Gastroesophageal sphincter (tissue), 4 donors: ENCODE results near the gene UBE2N. TPM values are rescaled to one million over a fixed set of nuclear protein-coding genes. Genes with fewer than 3 reads are reported as not detected.
A peak's percentile ranks its signal among the peaks of the same experiment; 100 is the strongest.

Source experiments
- ATAC-seq: fragments of 150-250 bp; one replicate; pipeline ENCODE4 v1.9.1; 2016; ENCODE audit warnings: mild to moderate bottlenecking, moderate library complexity
- H3K27ac ChIP-seq, 4 donors: fragments of 200-600 bp; sonication (generic) in 3 of 4; 1 replicate in 3 of 4; 2 replicates in 1 of 4; pipeline ENCODE4 v1.5.1; 2016 to 2019
- H3K27me3 ChIP-seq: fragments of 200-600 bp; sonication (generic); one replicate; pipeline ENCODE4 v1.5.1; 2019
- H3K36me3 ChIP-seq, 2 donors: fragments of 200-600 bp; sonication (generic); one replicate each; pipeline ENCODE4 v1.5.1; 2019; ENCODE audit warnings: control low read depth in 1 of 2
- H3K4me1 ChIP-seq, 3 donors: fragments of 200-600 bp; sonication (generic); 1 replicate in 2 of 3; 2 replicates in 1 of 3; pipeline ENCODE4 v1.5.1; 2016 to 2019; ENCODE audit warnings: control low read depth in 2 of 3
- H3K4me3 ChIP-seq, 2 donors: fragments of 200-600 bp; sonication (generic); one replicate each; pipeline ENCODE4 v1.5.1; 2019; ENCODE audit warnings: mild to moderate bottlenecking in 1 of 2, moderate library complexity in 1 of 2
- H3K9me3 ChIP-seq, 3 donors: fragments of 200-600 bp; sonication (generic); one replicate each; pipeline ENCODE4 v1.5.1; 2017 to 2019; ENCODE audit warnings: control low read depth in 2 of 3
- EP300 ChIP-seq: sonication (generic); formaldehyde crosslinking; IDR thresholded peaks from one replicate; pipeline ENCODE4 v1.6.1; 2017; ENCODE audit warnings: antibody characterized with exemption, mild to moderate bottlenecking
- POLR2A ChIP-seq, 2 donors: fragments of 450-650 bp; IDR thresholded peaks; one replicate each; pipeline ENCODE4 v1.6.1; 2017; ENCODE audit warnings: antibody characterized with exemption in 2 of 2, mild to moderate bottlenecking in 2 of 2, moderate library complexity in 1 of 2
- POLR2AphosphoS5 ChIP-seq: sonication (generic); formaldehyde crosslinking; IDR thresholded peaks from one replicate; pipeline ENCODE4 v1.6.1; 2017; ENCODE audit warnings: antibody characterized with exemption
- WGBS, 2 donors: methylation state at CpG; one replicate each; pipeline ENCODE4 v1.1.5; 2018; ENCODE audit warnings: low coverage in 1 of 2; 5-methylcytosine and 5-hydroxymethylcytosine counted together
- total RNA-seq, 4 donors: library from RNA; depleted of rRNA; stranded (reverse); fragments of >200 nt; gene quantifications; one replicate each; pipeline ENCODE4 v1.1.0, GENCODE V29; 2016
- TF ChIP-seq, protein P1 (sequence below), 4 experiments: fragments of 200-600 bp in 2 of 4; fragments of 450-650 bp in 2 of 4; sonication (generic) in 1 of 4; IDR thresholded peaks; one replicate each; pipeline ENCODE4 v1.5.1; 2017 to 2019; ENCODE audit warnings: antibody characterized with exemption in 4 of 4, mild to moderate bottlenecking in 2 of 4, moderate library complexity in 2 of 4

UBE2N gene
- total RNA-seq, 4 donors from 2014 or later: 44.4 to 64.2 (median 53.4) TPM

DNA sequence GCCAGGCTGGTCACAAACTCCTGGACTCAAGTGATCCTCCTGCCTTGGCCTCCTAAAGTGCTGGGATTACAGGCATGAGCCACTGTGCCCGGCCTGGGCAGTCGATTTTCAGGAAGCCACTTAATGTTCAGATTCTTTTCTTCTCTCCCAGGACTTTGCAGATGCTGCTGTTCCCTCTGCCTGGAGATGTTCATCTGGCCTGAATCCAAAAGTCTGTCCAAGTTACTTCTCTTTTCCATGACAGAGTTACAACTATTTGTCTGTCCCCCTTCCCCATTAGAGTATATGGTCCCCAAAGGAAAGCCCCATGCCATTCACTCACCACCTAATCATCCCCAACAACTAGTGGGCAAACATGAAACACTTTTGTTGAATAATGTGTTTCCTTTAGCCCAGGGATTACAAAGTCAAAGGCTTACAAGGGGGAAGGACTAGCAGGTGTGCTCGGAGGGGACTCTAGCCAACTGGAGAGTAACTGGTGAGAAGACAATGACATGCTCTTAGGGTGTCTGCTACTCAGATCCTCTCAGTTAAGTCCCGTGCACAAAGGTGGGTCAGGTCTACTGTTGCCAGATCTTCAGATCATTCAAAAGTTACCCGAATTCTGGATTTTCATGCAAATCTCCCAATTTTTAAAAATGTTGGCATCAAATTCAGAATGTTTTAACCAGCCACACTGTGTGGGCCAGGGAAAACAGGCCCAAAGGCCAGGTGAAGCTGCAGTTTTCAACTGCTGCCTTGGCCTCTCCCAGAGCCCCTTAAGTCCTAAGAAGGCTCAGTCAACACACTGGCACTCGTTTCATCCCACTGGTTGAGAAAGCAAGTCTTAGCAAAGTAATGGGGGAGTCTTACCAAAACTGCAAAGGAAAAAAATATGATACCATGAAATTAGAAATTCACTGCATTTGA lies 34.4 kb downstream of the UBE2N start:
- Histone ChIP-seq H3K36me3 (peaks cover 0 to 19% of the 10 kb centered on the region in 2 donors), H3K27ac (peak overlapping the region in 2 of 4 donors; percentile 12), H3K27me3 (no peaks in the 10 kb centered on the region), H3K9me3 (no peaks in the 10 kb centered on the region), H3K4me1 (peaks cover 0 to 46% (median 5%) of the 10 kb centered on the region in 3 donors), H3K4me3 (no peak overlapping the region)
- ATAC-seq: no peak
- TF ChIP-seq EP300: no peak
- TF ChIP-seq, protein P1, sequence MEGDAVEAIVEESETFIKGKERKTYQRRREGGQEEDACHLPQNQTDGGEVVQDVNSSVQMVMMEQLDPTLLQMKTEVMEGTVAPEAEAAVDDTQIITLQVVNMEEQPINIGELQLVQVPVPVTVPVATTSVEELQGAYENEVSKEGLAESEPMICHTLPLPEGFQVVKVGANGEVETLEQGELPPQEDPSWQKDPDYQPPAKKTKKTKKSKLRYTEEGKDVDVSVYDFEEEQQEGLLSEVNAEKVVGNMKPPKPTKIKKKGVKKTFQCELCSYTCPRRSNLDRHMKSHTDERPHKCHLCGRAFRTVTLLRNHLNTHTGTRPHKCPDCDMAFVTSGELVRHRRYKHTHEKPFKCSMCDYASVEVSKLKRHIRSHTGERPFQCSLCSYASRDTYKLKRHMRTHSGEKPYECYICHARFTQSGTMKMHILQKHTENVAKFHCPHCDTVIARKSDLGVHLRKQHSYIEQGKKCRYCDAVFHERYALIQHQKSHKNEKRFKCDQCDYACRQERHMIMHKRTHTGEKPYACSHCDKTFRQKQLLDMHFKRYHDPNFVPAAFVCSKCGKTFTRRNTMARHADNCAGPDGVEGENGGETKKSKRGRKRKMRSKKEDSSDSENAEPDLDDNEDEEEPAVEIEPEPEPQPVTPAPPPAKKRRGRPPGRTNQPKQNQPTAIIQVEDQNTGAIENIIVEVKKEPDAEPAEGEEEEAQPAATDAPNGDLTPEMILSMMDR (IDR thresholded peaks at IDR 0.05): no peak
- TF ChIP-seq POLR2AphosphoS5: no peak
- no peak for TF ChIP-seq POLR2A (IDR thresholded peaks at IDR 0.05)
- WGBS, 2 donors: 79 to 90% methylated on average over 6 of the region's 6 CpGs

DNA sequence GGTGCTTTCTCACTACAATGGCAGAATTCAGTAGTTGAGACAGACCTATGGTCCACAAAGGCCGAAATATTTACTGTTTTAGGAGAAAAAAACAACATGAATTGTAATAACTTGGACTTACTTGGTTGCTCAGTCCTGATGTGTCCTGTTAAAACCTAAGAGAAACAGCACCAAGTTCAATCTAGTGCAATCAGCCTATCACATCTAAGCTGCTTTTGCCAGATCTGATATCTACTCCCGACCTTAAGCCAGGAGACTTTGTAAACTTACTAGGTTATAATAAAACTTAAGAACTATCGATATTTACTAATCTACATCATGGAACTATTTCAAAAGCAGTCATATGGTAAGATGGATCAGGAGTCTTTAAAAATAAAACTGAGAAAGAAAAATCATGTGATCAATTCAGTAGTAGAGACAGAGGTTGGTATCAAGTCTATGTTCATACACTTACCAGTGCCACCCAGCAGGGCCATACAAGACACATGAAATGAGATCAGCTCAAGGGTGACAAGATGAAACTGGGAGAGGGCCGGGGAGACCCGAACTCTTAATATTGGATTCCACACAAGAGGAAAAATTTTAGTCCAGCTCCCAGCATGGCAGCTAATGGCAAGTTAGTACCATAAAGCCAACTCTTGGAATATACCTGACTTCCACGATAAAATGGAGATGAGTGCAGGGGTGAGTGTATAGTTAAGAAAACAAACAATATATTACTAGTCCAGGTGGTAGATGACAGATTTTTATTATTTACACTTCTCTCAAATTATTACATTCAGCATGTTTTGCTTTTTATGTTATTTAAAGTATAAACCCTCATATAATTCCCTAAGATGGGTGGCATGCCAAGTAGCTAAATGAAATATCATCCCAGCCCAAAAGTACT lies 36.5 kb downstream of the UBE2N start:
- peaks cover 0 to 21% of the 10 kb centered on the region in 2 donors for H3K36me3 ChIP-seq
- H3K27me3 ChIP-seq: no peaks in the 10 kb centered on the region
- TF ChIP-seq POLR2AphosphoS5 (no peak), EP300 (no peak), POLR2A (IDR thresholded peaks at IDR 0.05) (no peak)
- TF ChIP-seq, protein P1 (IDR thresholded peaks at IDR 0.05): no peak
- H3K27ac ChIP-seq: peak overlapping the region in 1 of 4 donors; percentile 41
- peaks cover 0 to 31% (median 3%) of the 10 kb centered on the region in 3 donors for H3K4me1 ChIP-seq
- no peak overlapping the region for H3K4me3 ChIP-seq
- 83 to 84% methylated on average over 6 of the region's 6 CpGs for WGBS, 2 donors
- no peak for ATAC-seq
- H3K9me3 ChIP-seq: no peaks in the 10 kb centered on the region

DNA sequence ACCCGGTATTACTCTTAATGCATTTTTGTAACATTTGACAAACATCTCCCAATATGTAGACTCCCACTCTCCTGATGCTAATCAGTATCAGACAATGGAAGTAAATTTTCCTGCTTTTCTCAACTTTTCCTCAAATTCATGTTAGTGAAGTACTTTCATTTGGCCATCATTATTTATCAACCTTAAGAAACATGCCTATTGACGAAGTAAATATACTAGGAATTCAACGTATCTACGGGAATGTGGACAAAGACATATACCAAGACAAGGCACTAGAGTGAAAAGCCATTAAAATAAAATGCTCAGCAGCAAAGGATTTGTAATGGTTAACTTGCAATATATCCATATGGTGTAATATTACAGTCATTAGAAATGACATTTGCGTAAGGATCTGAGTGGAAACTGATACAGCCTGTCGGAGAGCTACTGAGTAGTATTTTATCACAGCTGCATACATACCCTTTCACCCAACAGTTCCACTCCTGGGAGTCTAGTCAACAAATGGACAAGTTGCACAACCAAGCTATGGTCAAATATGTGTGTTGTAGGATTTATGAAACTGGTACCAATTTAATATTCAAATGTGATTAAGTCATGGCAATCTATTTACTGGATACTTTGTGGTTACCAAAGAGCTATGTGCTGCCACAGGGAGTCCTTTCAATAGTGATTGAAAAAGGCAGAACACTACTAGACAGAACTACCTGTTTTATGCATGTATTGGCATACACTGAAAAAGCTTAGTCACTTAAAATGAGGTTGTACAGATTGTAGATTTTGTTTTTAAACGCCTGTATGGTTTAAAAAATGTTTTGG lies 37.6 kb downstream of the UBE2N start:
- ATAC-seq: peak; percentile 13
- H3K27me3 ChIP-seq: no peaks in the 10 kb centered on the region
- no peak overlapping the region for H3K27ac ChIP-seq

More for the DNA sequence above, 37.6 kb downstream of the UBE2N start:
- H3K9me3 ChIP-seq: no peaks in the 10 kb centered on the region
- TF ChIP-seq POLR2AphosphoS5: peak; percentile 48
- TF ChIP-seq, protein P1 (IDR thresholded peaks at IDR 0.05): no peak
- peaks cover 0 to 21% of the 10 kb centered on the region in 2 donors for H3K36me3 ChIP-seq
- H3K4me3 ChIP-seq: no peak overlapping the region
- WGBS, 2 donors: 83 to 86% methylated on average over 5 to 7 of the region's 7 CpGs
- peaks cover 0 to 20% (median 3%) of the 10 kb centered on the region in 3 donors for H3K4me1 ChIP-seq
